Right atrium auricular region (tissue), 2 donors: Measurements from ENCODE around the gene PURA. TPM values are rescaled to one million over a fixed set of nuclear protein-coding genes. Genes with fewer than 3 reads are reported as not detected.

ENCODE experiments used
- DNase-seq: peaks from one replicate; pipeline ENCODE4 v3.0.0-alpha.2; 2019; ENCODE audit warnings: low spot score
- H3K27ac ChIP-seq, 2 donors: fragments of 200-600 bp; sonication (generic); 1 replicate in 1 of 2; 2 replicates in 1 of 2; pipeline ENCODE4 v1.5.1; 2016 to 2019
- H3K27me3 ChIP-seq, 2 donors: fragments of 200-600 bp; sonication (generic); one replicate each; pipeline versions ENCODE4 v1.5.1 to v1.6.0; 2017 to 2019
- H3K36me3 ChIP-seq: fragments of 200-600 bp; sonication (generic); one replicate; pipeline ENCODE4 v1.5.1; 2016
- H3K4me1 ChIP-seq, 2 donors: fragments of 200-600 bp; sonication (generic); one replicate each; pipeline versions ENCODE4 v1.5.1 to v1.6.0; 2017 to 2019
- H3K4me3 ChIP-seq, 2 donors: fragments of 200-600 bp; sonication (generic); 1 replicate in 1 of 2; 2 replicates in 1 of 2; pipeline ENCODE4 v1.5.1; 2017 to 2019; ENCODE audit warnings: mild to moderate bottlenecking in 1 of 2, moderate library complexity in 1 of 2
- H3K9me3 ChIP-seq, 2 donors: fragments of 200-600 bp; sonication (generic); one replicate each; pipeline ENCODE4 v1.5.1; 2019
- total RNA-seq, 2 donors: library from RNA; depleted of rRNA; stranded (reverse); fragments of >200 nt; gene quantifications; one replicate each; pipeline ENCODE4 v1.1.0, GENCODE V29; 2016
- TF ChIP-seq, protein P1 (sequence below), 2 donors: fragments of 200-600 bp; sonication (generic); IDR thresholded peaks; one replicate each; pipeline ENCODE4 v1.5.1; 2019; ENCODE audit warnings: antibody characterized with exemption in 2 of 2

The PURA gene
- total RNA-seq, 2 donors from 2014 or later, result 23.9 to 25.1 TPM

DNA sequence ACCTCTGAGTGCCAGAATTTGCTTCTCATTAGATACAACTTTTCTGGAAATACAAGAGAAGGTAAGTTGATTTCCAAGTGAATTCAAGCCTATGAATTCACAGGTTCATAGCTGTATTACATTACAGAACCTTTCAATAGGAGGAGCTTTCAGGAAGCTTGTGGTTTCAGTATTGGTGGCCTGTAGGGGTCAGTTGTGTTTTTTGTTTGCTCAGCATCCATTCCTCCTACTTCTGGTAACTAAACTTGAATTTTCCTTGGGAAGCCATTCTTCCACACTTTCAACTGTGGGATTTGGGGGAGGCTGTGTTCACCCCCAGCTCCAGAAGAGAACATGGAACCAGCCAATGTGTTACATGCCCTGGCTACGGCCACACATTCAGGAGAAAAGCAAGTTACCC, 55.5 kb downstream of the PURA start:
- DNase-seq, result no peak
- TF ChIP-seq, protein P1, sequence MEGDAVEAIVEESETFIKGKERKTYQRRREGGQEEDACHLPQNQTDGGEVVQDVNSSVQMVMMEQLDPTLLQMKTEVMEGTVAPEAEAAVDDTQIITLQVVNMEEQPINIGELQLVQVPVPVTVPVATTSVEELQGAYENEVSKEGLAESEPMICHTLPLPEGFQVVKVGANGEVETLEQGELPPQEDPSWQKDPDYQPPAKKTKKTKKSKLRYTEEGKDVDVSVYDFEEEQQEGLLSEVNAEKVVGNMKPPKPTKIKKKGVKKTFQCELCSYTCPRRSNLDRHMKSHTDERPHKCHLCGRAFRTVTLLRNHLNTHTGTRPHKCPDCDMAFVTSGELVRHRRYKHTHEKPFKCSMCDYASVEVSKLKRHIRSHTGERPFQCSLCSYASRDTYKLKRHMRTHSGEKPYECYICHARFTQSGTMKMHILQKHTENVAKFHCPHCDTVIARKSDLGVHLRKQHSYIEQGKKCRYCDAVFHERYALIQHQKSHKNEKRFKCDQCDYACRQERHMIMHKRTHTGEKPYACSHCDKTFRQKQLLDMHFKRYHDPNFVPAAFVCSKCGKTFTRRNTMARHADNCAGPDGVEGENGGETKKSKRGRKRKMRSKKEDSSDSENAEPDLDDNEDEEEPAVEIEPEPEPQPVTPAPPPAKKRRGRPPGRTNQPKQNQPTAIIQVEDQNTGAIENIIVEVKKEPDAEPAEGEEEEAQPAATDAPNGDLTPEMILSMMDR (IDR thresholded peaks at IDR 0.05), result peak in 1 of 2 donors; percentile 53
- Histone ChIP-seq H3K36me3 (no peaks in the 10 kb centered on the region), H3K27me3 (no peaks in the 10 kb centered on the region), H3K27ac (no peak overlapping the region), H3K4me1 (peaks cover 0 to 10% of the 10 kb centered on the region in 2 donors), H3K9me3 (no peaks in the 10 kb centered on the region), H3K4me3 (no peak overlapping the region)

DNA sequence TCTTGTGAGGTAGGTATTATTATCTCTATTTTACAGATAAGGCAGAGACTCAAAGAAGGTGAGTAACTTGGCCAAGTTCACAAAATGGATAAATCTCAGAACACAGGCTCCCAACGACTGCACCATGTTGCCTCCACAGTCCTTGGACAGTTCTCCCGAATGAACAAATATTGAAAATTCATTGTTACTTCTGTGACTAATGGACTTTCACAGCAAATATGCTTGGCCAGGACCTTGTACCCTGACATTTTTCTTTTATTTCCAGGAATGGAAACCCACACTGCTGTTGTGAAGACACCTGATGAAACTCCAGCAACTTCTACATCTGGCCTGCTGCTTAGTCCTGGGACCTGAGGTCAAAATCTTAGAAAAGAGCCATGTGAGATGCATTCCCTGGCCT, 58.6 kb downstream of the PURA start:
- Histone ChIP-seq H3K36me3 (no peaks in the 10 kb centered on the region), H3K27ac (no peak overlapping the region), H3K4me1 (peaks cover 0 to 19% of the 10 kb centered on the region in 2 donors), H3K27me3 (no peaks in the 10 kb centered on the region), H3K9me3 (no peaks in the 10 kb centered on the region), H3K4me3 (no peak overlapping the region)
- TF ChIP-seq, protein P1 (IDR thresholded peaks at IDR 0.05), result no peak
- no peak for DNase-seq

DNA sequence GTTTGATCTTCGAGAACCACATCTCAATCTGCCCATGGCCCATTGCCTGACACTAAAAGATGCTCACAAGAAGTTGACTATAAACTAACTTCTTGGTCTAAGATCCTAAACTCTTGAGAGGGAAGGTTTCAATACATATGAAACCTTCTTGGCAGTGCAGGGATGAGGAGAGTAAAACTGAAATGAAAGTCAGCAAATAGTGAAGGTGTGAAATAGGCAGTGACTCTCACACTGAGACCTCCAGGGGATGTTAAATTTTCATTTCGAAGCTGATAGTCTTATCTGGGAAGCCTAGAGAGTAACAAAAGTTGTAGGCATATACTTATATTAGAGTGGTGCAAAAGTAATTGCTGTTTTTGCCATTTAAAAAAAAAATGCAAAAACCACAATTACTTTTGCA, 60.1 kb downstream of the PURA start:
- H3K4me3 ChIP-seq, result no peak overlapping the region
- H3K4me1 ChIP-seq, result peaks cover 0 to 26% of the 10 kb centered on the region in 2 donors
- DNase-seq, result no peak
- TF ChIP-seq, protein P1 (IDR thresholded peaks at IDR 0.05), result no peak
- H3K27ac ChIP-seq, result peak overlapping the region in 1 of 2 donors; percentile 99
- H3K9me3 ChIP-seq, result no peaks in the 10 kb centered on the region
- H3K36me3 ChIP-seq, result no peaks in the 10 kb centered on the region
- H3K27me3 ChIP-seq, result no peaks in the 10 kb centered on the region

- Histone ChIP-seq H3K4me1 (peaks cover 0 to 27% of the 10 kb centered on the region in 2 donors), H3K27ac (peak within 1 kb of the TSS; percentile 98 to 99), H3K36me3 (no peaks in the 10 kb centered on the region), H3K9me3 (no peaks in the 10 kb centered on the region), H3K4me3 (peak within 1 kb of the TSS; percentile 87 to 98), H3K27me3 (no peaks in the 10 kb centered on the region)
- TF ChIP-seq, protein P1 (IDR thresholded peaks at IDR 0.05), result no peak
- DNase-seq, result peak; percentile 98
These were observed 60.8 kb downstream of the PURA start, which contains the start of gene CYSTM1 for GRCh38 chr5:140174465-140175366. TSS of gene CYSTM1 (plus strand) at chr5:140175188. CDS start at chr5:140194466, 19,278 bp downstream.

Other genes starting within 250 kb of the PURA start
- 1 to 10 TPM; 1.8 to 1.9 TPM for gene NRG2, start 70.8 kb upstream of the PURA start, total RNA-seq
- gene IGIP, start 11.8 kb downstream of the PURA start, total RNA-seq, result 10 to 100 TPM; 13.7 to 13.8 TPM
- 100 to 1,000 TPM in 1 of 2 donors, 10 to 100 TPM in 1; 89.8 to 143 TPM for gene CYSTM1, start 61.1 kb downstream of the PURA start, total RNA-seq
- gene PFDN1, start 189.0 kb downstream of the PURA start, total RNA-seq, result 100 to 1,000 TPM in 1 of 2 donors, 10 to 100 TPM in 1; 80.4 to 123 TPM
- gene HBEGF, start 232.5 kb downstream of the PURA start, total RNA-seq, result 10 to 100 TPM; 32.2 to 60.7 TPM
- gene SLC4A9, start 246.1 kb downstream of the PURA start, total RNA-seq, result not detected